Nephron progenitor cell (in vitro differentiated cells): ENCODE measurements around the gene MYO3B.

Source experiments
- DNase-seq: peaks from one replicate; pipeline ENCODE4 v3.0.0; 2021
- H3K27ac Mint-ChIP-seq: 2 replicates; pipeline ENCODE4 v1.8.0; 2021; ENCODE audit warnings: mild to moderate bottlenecking, moderate library complexity, mixed read lengths
- H3K27me3 Mint-ChIP-seq: 2 replicates; pipeline ENCODE4 v1.8.0; 2021; ENCODE audit warnings: mild to moderate bottlenecking, low read depth, mixed read lengths; ENCODE audit not compliant: poor library complexity
- H3K36me3 Mint-ChIP-seq: 2 replicates; pipeline ENCODE4 v1.8.0; 2021; ENCODE audit warnings: low read depth, mixed read lengths
- H3K4me1 Mint-ChIP-seq: 2 replicates; pipeline ENCODE4 v1.8.0; 2021; ENCODE audit warnings: mixed read lengths
- H3K4me3 Mint-ChIP-seq: 2 replicates; pipeline ENCODE4 v1.8.0; 2021; ENCODE audit warnings: mild to moderate bottlenecking, moderate library complexity, mixed read lengths
- H3K9me3 Mint-ChIP-seq: 2 replicates; pipeline ENCODE4 v1.8.0; 2021; ENCODE audit warnings: mild to moderate bottlenecking, moderate library complexity, mixed read lengths
- TF ChIP-seq, protein P1 (sequence below): fragments of 200-600 bp; sonication (generic); IDR thresholded peaks from 2 replicates; pipeline ENCODE4 v1.5.0; 2021; ENCODE audit warnings: antibody characterized with exemption

Gene MYO3B, protein sequence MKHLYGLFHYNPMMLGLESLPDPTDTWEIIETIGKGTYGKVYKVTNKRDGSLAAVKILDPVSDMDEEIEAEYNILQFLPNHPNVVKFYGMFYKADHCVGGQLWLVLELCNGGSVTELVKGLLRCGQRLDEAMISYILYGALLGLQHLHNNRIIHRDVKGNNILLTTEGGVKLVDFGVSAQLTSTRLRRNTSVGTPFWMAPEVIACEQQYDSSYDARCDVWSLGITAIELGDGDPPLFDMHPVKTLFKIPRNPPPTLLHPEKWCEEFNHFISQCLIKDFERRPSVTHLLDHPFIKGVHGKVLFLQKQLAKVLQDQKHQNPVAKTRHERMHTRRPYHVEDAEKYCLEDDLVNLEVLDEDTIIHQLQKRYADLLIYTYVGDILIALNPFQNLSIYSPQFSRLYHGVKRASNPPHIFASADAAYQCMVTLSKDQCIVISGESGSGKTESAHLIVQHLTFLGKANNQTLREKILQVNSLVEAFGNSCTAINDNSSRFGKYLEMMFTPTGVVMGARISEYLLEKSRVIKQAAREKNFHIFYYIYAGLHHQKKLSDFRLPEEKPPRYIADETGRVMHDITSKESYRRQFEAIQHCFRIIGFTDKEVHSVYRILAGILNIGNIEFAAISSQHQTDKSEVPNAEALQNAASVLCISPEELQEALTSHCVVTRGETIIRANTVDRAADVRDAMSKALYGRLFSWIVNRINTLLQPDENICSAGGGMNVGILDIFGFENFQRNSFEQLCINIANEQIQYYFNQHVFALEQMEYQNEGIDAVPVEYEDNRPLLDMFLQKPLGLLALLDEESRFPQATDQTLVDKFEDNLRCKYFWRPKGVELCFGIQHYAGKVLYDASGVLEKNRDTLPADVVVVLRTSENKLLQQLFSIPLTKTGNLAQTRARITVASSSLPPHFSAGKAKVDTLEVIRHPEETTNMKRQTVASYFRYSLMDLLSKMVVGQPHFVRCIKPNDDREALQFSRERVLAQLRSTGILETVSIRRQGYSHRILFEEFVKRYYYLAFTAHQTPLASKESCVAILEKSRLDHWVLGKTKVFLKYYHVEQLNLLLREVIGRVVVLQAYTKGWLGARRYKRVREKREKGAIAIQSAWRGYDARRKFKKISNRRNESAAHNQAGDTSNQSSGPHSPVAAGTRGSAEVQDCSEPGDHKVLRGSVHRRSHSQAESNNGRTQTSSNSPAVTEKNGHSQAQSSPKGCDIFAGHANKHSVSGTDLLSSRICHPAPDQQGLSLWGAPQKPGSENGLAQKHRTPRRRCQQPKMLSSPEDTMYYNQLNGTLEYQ (N-terminal part only)

DNA sequence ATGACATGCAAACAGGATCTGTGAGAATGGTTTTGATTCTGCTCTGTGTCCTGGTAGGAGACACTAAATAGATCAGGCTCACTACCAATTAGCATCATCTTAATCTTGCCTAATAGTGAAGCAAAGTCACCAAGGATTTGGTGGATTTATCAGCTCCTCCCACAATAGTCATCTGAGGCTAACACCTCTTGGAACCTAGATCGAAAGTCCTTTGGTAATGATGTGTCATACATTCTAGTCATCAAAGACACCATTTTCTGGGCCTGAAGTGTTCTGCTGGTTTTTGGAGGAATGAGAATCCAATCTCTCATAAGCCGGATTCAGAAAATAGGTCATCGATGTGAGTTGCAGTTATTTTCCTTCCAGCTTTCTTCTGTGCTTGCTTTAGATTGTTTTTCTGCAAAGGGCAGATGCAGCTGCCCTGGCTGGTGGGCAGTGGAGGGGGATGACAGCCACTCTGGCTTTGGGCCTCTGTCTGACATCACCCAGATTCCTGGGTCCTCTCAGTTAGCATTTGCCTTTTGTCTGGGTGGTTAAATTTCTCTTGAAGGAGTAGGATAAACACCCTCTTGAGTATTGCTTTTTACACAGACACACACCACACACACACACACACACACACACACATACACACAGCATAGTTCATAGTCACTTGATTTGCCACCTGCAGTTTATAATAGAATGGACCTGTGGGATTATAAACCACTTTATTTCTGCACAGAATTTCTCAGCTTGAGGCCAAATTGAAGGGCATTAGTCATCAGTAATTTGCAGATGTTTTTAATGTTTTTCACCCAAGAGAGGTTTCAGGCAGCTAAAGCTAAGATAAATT lies at the start of gene MYO3B:
Gene MYO3B, plus strand, starts transcription at position 198 of the 832 bp plus-strand sequence. Its CDS starts 141 bp downstream, at position 339.
- no peak within 1 kb of the TSS for H3K27ac Mint-ChIP-seq
- H3K9me3 Mint-ChIP-seq, result no peaks in the 10 kb centered on the region
- H3K4me1 Mint-ChIP-seq, result peaks cover 11% of the 10 kb centered on the region
- TF ChIP-seq, protein P1, sequence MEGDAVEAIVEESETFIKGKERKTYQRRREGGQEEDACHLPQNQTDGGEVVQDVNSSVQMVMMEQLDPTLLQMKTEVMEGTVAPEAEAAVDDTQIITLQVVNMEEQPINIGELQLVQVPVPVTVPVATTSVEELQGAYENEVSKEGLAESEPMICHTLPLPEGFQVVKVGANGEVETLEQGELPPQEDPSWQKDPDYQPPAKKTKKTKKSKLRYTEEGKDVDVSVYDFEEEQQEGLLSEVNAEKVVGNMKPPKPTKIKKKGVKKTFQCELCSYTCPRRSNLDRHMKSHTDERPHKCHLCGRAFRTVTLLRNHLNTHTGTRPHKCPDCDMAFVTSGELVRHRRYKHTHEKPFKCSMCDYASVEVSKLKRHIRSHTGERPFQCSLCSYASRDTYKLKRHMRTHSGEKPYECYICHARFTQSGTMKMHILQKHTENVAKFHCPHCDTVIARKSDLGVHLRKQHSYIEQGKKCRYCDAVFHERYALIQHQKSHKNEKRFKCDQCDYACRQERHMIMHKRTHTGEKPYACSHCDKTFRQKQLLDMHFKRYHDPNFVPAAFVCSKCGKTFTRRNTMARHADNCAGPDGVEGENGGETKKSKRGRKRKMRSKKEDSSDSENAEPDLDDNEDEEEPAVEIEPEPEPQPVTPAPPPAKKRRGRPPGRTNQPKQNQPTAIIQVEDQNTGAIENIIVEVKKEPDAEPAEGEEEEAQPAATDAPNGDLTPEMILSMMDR, result no peak
- no peak for DNase-seq
- peaks cover 2% of the 10 kb centered on the region for H3K27me3 Mint-ChIP-seq
- H3K36me3 Mint-ChIP-seq, result no peaks in the 10 kb centered on the region
- no peak within 1 kb of the TSS for H3K4me3 Mint-ChIP-seq

DNA sequence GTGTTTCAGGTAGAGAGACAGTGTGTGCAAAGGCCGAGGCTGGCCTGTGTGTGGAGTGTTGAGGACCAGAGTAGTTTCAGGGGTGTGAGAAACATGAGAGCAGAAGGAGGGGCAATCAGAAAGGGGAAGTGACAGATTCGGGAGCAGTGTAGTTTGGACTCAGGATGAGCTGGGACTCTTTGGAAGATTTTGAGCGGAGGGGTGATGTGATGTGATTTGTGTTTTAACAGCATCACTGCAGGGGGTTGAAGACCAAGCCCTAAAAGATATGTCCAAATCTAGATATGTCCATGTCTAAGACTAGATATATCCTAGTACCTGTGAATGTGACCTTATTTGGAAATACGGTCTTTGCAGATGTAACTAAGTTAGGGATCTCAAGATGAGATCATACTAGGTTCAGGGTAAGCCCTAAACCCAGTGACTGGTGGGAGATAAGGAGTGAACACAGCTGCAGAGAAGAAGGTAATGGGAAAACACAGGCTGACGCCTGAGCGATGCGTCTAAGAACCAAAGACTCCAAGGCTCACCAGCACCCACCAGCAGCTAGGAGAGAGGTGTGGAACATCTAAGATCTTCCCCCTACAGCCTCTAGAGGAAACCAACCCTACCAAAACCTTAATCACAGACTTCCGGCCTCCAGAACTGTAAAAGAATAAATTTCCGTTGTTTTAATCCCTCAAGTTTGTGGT lies 38.5 kb upstream of the MYO3B start:
- Mint-ChIP-seq H3K4me3 (no peak overlapping the region), H3K36me3 (no peaks in the 10 kb centered on the region), H3K4me1 (peaks cover 44% of the 10 kb centered on the region), H3K27me3 (peaks cover 7% of the 10 kb centered on the region), H3K9me3 (peaks cover 14% of the 10 kb centered on the region), H3K27ac (peak overlapping the region; percentile 10)
- TF ChIP-seq, protein P1, result no peak
- no peak for DNase-seq

DNA sequence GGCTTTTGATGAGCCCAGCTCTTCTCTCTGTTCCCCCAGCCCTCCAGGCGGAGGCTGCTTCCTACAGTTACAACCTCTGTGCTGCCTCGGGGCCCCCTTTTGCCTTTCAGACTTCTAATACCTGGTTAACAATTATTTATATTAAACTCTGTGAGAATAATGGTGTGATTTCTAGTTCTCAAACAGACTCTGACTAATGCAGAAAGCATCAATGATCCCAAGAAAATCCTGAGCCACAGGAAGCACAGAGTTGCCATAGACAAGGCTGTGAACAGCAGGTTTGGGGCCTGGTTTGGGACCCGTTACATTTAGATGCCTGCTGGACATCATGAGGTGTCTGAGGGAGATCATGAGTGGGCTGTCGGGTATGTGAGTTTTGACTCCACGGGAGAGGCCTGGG lies 37.4 kb upstream of the MYO3B start:
- TF ChIP-seq, protein P1, result no peak
- H3K36me3 Mint-ChIP-seq, result no peaks in the 10 kb centered on the region
- H3K4me1 Mint-ChIP-seq, result peaks cover 51% of the 10 kb centered on the region
- H3K4me3 Mint-ChIP-seq, result no peak overlapping the region
- peaks cover 7% of the 10 kb centered on the region for H3K27me3 Mint-ChIP-seq
- DNase-seq, result no peak
- H3K9me3 Mint-ChIP-seq, result peaks cover 6% of the 10 kb centered on the region
- peak overlapping the region; percentile 10 for H3K27ac Mint-ChIP-seq

DNA sequence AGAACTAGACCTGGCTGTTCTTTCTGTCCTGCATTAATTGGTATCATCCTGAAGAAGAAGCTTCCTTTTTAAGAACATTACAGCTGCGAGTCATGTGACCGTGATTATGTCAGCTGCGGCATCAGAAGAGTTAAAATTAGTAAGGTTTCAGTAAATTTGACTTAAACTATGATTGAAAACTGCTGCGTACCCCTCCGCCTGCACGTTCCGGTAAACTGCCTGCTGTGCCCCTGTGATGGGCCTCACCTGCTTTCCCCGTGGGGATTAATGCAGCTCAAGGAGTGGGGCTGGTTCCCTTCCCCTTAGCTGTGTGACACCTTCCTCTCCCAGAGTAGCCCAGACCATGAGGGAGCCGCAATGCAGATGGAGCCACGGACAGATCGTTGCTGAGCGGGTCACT lies 36.1 kb upstream of the MYO3B start:
- TF ChIP-seq, protein P1, result no peak

More for the DNA sequence above, 36.1 kb upstream of the MYO3B start:
- no peak for DNase-seq
- Mint-ChIP-seq H3K9me3 (no peaks in the 10 kb centered on the region), H3K4me3 (peak overlapping the region; percentile 33), H3K36me3 (no peaks in the 10 kb centered on the region), H3K27ac (no peak overlapping the region), H3K4me1 (peaks cover 55% of the 10 kb centered on the region), H3K27me3 (peaks cover 7% of the 10 kb centered on the region)
